H1 (cell line): ENCODE results near the gene SLC4A1AP. TPM values are rescaled to one million over a fixed set of nuclear protein-coding genes. Genes with fewer than 3 reads are reported as not detected.

Experiments used
- NRF1 ChIP-seq: IDR thresholded peaks from 2 replicates; pipeline ENCODE4 v1.6.1; 2011; ENCODE audit warnings: mild to moderate bottlenecking, low read depth, low read length, improper control_type of control experiment
- RNF2 ChIP-seq: fragments of 200-900, 300-1000 bp; sonication (generic); IDR thresholded peaks from 2 replicates; pipeline ENCODE4 v1.7.1; 2016; ENCODE audit warnings: borderline replicate concordance, low read depth, mild to moderate bottlenecking, antibody characterized with exemption, low read length; ENCODE audit not compliant: poor library complexity, severe bottlenecking; ENCODE audit errors: missing control alignments
- polyA plus RNA-seq, 7 experiments: library from polyadenylated mRNA; depleted of rRNA in 3 of 7; stranded (reverse) in 5 of 7; unstranded in 2 of 7; fragments of >200 nt in 5 of 7; fragments of 200-250 nt in 2 of 7; gene quantifications; 1 replicate in 5 of 7; 2 replicates in 1 of 7; 4 replicates in 1 of 7; pipeline versions ENCODE4 v1.2.1 to v1.2.3, GENCODE V29; 2011 to 2013; ENCODE audit warnings: missing spikeins in 2 of 7, mixed read lengths in 2 of 7
- total RNA-seq: library from RNA; stranded (reverse); fragmentation: NEBNext Ultra II Directional; extraction: Animal tissue kit (Norgen Biotek cat#: 25700); gene quantifications from 2 replicates; pipeline ENCODE4 v1.2.1, GENCODE V29; 2021

Gene SLC4A1AP
- total and polyA plus RNA-seq, 2 of the 8 experiments (the other 6 are each of a cell fraction or from before 2014, with no cell fraction given): 8.1 to 18.4 TPM

GRCh38 chr2:27713201-27713600 is 49.5 kb downstream of the SLC4A1AP start (continued):
- TF ChIP-seq RNF2 (no peak), NRF1 (no peak)
